ENCODE measurements around the gene AANAT.

Gene AANAT

GRCh38 chr17:76462556-76463290 is 4.7 kb upstream of the AANAT start:
- H3K4me1 ChIP-seq (ENCODE audit: insufficient read depth, low read length, poor library complexity, severe bottlenecking) = no peaks in the 10 kb centered on the region
- H3F3A ChIP-seq (ENCODE audit: low read depth) = no peaks in the 10 kb centered on the region
- no peak overlapping the region for H3K4me2 ChIP-seq (ENCODE audit: low read depth, low read length, poor library complexity, severe bottlenecking)
- H2AFZ ChIP-seq (ENCODE audit: low read length) = no peak overlapping the region
- no peaks in the 10 kb centered on the region for H3K79me2 ChIP-seq (ENCODE audit: insufficient read depth, low read length)
- H3K36me3 ChIP-seq (ENCODE audit: insufficient read depth, low read length) = no peaks in the 10 kb centered on the region
- no peaks in the 10 kb centered on the region for H3K27me3 ChIP-seq (ENCODE audit: insufficient read depth, low read length, poor library complexity, severe bottlenecking)
- H3K4me3 ChIP-seq (ENCODE audit: low read length, poor library complexity, severe bottlenecking) = no peak overlapping the region
- H3K9me2 ChIP-seq (replicated peaks; ENCODE audit: low read depth, low read length) = no peaks in the 10 kb centered on the region
- H3K9me3 ChIP-seq (ENCODE audit: insufficient read depth, low read depth, low read length) = no peaks in the 10 kb centered on the region
- H3K9ac ChIP-seq (ENCODE audit: low read depth, low read length, poor library complexity, severe bottlenecking) = no peak overlapping the region
- no peaks in the 10 kb centered on the region for H4K20me1 ChIP-seq (ENCODE audit: insufficient read depth, low read length, poor library complexity, severe bottlenecking)
- TF ChIP-seq EZH2phosphoT487 (IDR thresholded peaks at IDR 0.05; ENCODE audit: borderline replicate concordance) = no peak
- no peak for TF ChIP-seq CTCF (conservative IDR thresholded peaks at IDR 0.05; ENCODE audit: low read length)

- H3F3A ChIP-seq (ENCODE audit: low read depth) = no peaks in the 10 kb centered on the region
- no peak overlapping the region for H3K4me2 ChIP-seq (ENCODE audit: low read depth, low read length, poor library complexity, severe bottlenecking)
- no peak for TF ChIP-seq CTCF (conservative IDR thresholded peaks at IDR 0.05; ENCODE audit: low read length)
- no peaks in the 10 kb centered on the region for H4K20me1 ChIP-seq (ENCODE audit: insufficient read depth, low read length, poor library complexity, severe bottlenecking)
- no peak overlapping the region for H3K4me3 ChIP-seq (ENCODE audit: low read length, poor library complexity, severe bottlenecking)
- no peaks in the 10 kb centered on the region for H3K36me3 ChIP-seq (ENCODE audit: insufficient read depth, low read length)
- H3K27me3 ChIP-seq (ENCODE audit: insufficient read depth, low read length, poor library complexity, severe bottlenecking) = no peaks in the 10 kb centered on the region
- no peaks in the 10 kb centered on the region for H3K9me3 ChIP-seq (ENCODE audit: insufficient read depth, low read depth, low read length)
- no peaks in the 10 kb centered on the region for H3K79me2 ChIP-seq (ENCODE audit: insufficient read depth, low read length)
- H3K4me1 ChIP-seq (ENCODE audit: insufficient read depth, low read length, poor library complexity, severe bottlenecking) = no peaks in the 10 kb centered on the region
- H3K9ac ChIP-seq (ENCODE audit: low read depth, low read length, poor library complexity, severe bottlenecking) = no peak overlapping the region
- no peak overlapping the region for H2AFZ ChIP-seq (ENCODE audit: low read length)
- H3K9me2 ChIP-seq (replicated peaks; ENCODE audit: low read depth, low read length) = no peaks in the 10 kb centered on the region
Observed at GRCh38 chr17:76466775-76467130, 650 bp upstream of the AANAT start.

- Histone ChIP-seq H3K9me3 (ENCODE audit: insufficient read depth, low read depth, low read length) (no peaks in the 10 kb centered on the region), H4K20me1 (ENCODE audit: insufficient read depth, low read length, poor library complexity, severe bottlenecking) (no peaks in the 10 kb centered on the region), H3K79me2 (ENCODE audit: insufficient read depth, low read length) (no peaks in the 10 kb centered on the region), H3K27me3 (ENCODE audit: insufficient read depth, low read length, poor library complexity, severe bottlenecking) (no peaks in the 10 kb centered on the region), H3K9ac (ENCODE audit: low read depth, low read length, poor library complexity, severe bottlenecking) (no peak overlapping the region), H3K4me2 (ENCODE audit: low read depth, low read length, poor library complexity, severe bottlenecking) (no peak overlapping the region), H3K4me3 (ENCODE audit: low read length, poor library complexity, severe bottlenecking) (no peak overlapping the region), H2AFZ (ENCODE audit: low read length) (no peak overlapping the region), H3K36me3 (ENCODE audit: insufficient read depth, low read length) (no peaks in the 10 kb centered on the region), H3F3A (ENCODE audit: low read depth) (no peaks in the 10 kb centered on the region), H3K9me2 (replicated peaks; ENCODE audit: low read depth, low read length) (no peaks in the 10 kb centered on the region), H3K4me1 (ENCODE audit: insufficient read depth, low read length, poor library complexity, severe bottlenecking) (no peaks in the 10 kb centered on the region)
- TF ChIP-seq EZH2phosphoT487 (IDR thresholded peaks at IDR 0.05; ENCODE audit: borderline replicate concordance) (no peak), CTCF (conservative IDR thresholded peaks at IDR 0.05; ENCODE audit: low read length) (no peak)
Observed at GRCh38 chr17:76467809-76468633, 618 bp downstream of the AANAT start.
